Gastrocnemius medialis (tissue), 4 donors: ENCODE measurements around the gene FAM72D.
"Not testable (repeated sequence)": the region's sequence is repeated elsewhere in the genome, so short reads cannot be mapped to it uniquely, and the experiment has no call there.

Source experiments
- POLR2A ChIP-seq, 2 donors: fragments of 450-650 bp; IDR thresholded peaks; one replicate each; pipeline ENCODE4 v1.6.1; 2017; ENCODE audit warnings: antibody characterized with exemption in 2 of 2, mild to moderate bottlenecking in 2 of 2, moderate library complexity in 2 of 2
- TF ChIP-seq, protein P1 (sequence below), 5 experiments: fragments of 450-650 bp in 3 of 5; fragments of 200-600 bp in 2 of 5; sonication (generic) in 2 of 5; IDR thresholded peaks in 4 of 5; conservative IDR thresholded peaks in 1 of 5; 1 replicate in 4 of 5; 2 replicates in 1 of 5; pipeline ENCODE4 v1.5.1; 2016 to 2019; ENCODE audit warnings: antibody characterized with exemption in 5 of 5, mild to moderate bottlenecking in 3 of 5, moderate library complexity in 3 of 5

DNA sequence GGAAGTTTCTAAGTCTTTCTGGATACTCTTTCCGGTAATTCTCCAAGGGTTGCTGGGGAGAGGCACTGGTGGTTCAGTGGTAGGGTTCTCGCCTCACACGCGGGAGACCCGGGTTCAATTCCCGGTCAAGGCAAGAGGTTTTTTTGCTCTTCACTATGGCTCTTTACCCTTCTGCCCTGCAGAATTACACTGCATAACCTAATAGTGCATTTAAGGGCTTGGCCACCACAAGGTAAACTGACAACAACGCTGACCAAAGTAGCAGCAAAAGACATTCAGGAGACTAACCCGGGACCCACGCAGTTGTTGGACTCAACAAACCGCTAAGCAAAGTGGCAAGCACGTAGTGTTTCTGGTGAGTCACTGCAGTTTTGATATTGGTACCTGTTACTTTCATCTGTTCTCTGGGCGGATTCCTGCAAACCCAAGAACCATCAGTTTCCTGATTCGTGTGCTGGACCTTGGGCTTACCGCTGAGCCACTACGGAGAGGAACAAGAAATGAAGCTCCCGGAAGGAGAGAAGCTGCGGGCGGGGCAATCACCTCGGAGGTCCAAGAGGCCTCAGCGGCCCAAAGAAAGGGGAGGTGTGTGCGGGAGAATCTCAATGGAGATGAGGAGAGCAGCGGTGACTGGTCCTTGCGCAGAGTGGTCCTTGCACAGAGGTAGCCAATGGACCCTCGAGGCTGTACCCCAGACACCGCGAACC lies 65.4 kb downstream of the FAM72D start:
- TF ChIP-seq, protein P1, sequence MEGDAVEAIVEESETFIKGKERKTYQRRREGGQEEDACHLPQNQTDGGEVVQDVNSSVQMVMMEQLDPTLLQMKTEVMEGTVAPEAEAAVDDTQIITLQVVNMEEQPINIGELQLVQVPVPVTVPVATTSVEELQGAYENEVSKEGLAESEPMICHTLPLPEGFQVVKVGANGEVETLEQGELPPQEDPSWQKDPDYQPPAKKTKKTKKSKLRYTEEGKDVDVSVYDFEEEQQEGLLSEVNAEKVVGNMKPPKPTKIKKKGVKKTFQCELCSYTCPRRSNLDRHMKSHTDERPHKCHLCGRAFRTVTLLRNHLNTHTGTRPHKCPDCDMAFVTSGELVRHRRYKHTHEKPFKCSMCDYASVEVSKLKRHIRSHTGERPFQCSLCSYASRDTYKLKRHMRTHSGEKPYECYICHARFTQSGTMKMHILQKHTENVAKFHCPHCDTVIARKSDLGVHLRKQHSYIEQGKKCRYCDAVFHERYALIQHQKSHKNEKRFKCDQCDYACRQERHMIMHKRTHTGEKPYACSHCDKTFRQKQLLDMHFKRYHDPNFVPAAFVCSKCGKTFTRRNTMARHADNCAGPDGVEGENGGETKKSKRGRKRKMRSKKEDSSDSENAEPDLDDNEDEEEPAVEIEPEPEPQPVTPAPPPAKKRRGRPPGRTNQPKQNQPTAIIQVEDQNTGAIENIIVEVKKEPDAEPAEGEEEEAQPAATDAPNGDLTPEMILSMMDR (IDR thresholded peaks at IDR 0.05 in 4 of 5, conservative IDR thresholded peaks at IDR 0.05 in 1 of 5) = not testable (repeated sequence)
- TF ChIP-seq POLR2A (IDR thresholded peaks at IDR 0.05) = not testable (repeated sequence)
